CD14-positive monocyte (primary cell): Measurements from ENCODE around the gene TMEM179. TPM values are rescaled to one million over a fixed set of nuclear protein-coding genes. Genes with fewer than 3 reads are reported as not detected.

Experiments
- DNase-seq, 3 donors: peaks; one replicate each; pipeline ENCODE4 v3.0.0-alpha.2; 2011 to 2022
- H2AFZ ChIP-seq: 2 replicates; pipeline ENCODE4 v1.6.0; 2012; ENCODE audit warnings: mild to moderate bottlenecking, low read depth, low read length, inconsistent platforms; ENCODE audit not compliant: insufficient read depth, poor library complexity, severe bottlenecking
- H3K27ac ChIP-seq, 2 donors: 1 replicate in 1 of 2; 2 replicates in 1 of 2; pipeline ENCODE4 v1.5.1; 2012 to 2013; ENCODE audit warnings: low read length in 2 of 2, control low read depth in 1 of 2, inconsistent platforms in 1 of 2, low read depth in 1 of 2, mild to moderate bottlenecking in 1 of 2
- H3K27me3 ChIP-seq, 2 donors: one replicate each; pipeline versions ENCODE4 v1.6.0 to v1.6.1; 2011 to 2013; ENCODE audit warnings: low read length in 2 of 2; ENCODE audit not compliant: control insufficient read depth in 2 of 2, insufficient read depth in 2 of 2
- H3K36me3 ChIP-seq, 2 donors: replicated peaks in 1 of 2; 1 replicate in 1 of 2; 2 replicates in 1 of 2; pipeline versions ENCODE4 v1.5.1 to v1.6.1; 2012 to 2013; ENCODE audit warnings: low read length in 2 of 2, control low read depth in 1 of 2, inconsistent platforms in 1 of 2, mild to moderate bottlenecking in 1 of 2; ENCODE audit not compliant: insufficient read depth in 2 of 2, control insufficient read depth in 1 of 2
- H3K4me1 ChIP-seq, 2 donors: 1 replicate in 1 of 2; 2 replicates in 1 of 2; pipeline versions ENCODE4 v1.5.1 to v1.6.1; 2012 to 2013; ENCODE audit warnings: low read length in 2 of 2, control low read depth in 1 of 2, inconsistent platforms in 1 of 2, mild to moderate bottlenecking in 1 of 2, moderate library complexity in 1 of 2; ENCODE audit not compliant: insufficient read depth in 2 of 2, control insufficient read depth in 1 of 2
- H3K4me2 ChIP-seq: replicated peaks from 2 replicates; pipeline ENCODE3; 2012; ENCODE audit warnings: low read length, moderate library complexity, mild to moderate bottlenecking; ENCODE audit not compliant: poor library complexity, severe bottlenecking; ENCODE audit errors: extremely low read depth
- H3K4me3 ChIP-seq, 3 experiments: fragments of 200-600 bp in 1 of 3; sonication (generic) in 1 of 3; replicated peaks in 1 of 3; 1 replicate in 2 of 3; 2 replicates in 1 of 3; pipeline ENCODE4 v1.5.1; 2011 to 2013; ENCODE audit warnings: low read length in 3 of 3, mild to moderate bottlenecking in 3 of 3, control low read depth in 2 of 3, low read depth in 2 of 3, inconsistent platforms in 1 of 3, moderate library complexity in 1 of 3
- H3K79me2 ChIP-seq: 2 replicates; pipeline ENCODE4 v1.6.0; 2012; ENCODE audit warnings: mild to moderate bottlenecking, control low read depth, inconsistent platforms, low read length, moderate library complexity; ENCODE audit not compliant: insufficient read depth
- H3K9ac ChIP-seq: 2 replicates; pipeline ENCODE4 v1.6.0; 2017; ENCODE audit warnings: low read length, mild to moderate bottlenecking; ENCODE audit not compliant: insufficient read depth, poor library complexity, severe bottlenecking
- H3K9me3 ChIP-seq, 2 donors: replicated peaks in 1 of 2; 1 replicate in 1 of 2; 2 replicates in 1 of 2; pipeline versions ENCODE4 v1.5.1 to v1.6.1; 2012 to 2013; ENCODE audit warnings: low read length in 2 of 2, control low read depth in 1 of 2; ENCODE audit not compliant: control insufficient read depth in 1 of 2, insufficient read depth in 1 of 2
- H4K20me1 ChIP-seq: 2 replicates; pipeline ENCODE4 v1.6.0; 2012; ENCODE audit warnings: mild to moderate bottlenecking, low read length, control low read depth, moderate library complexity; ENCODE audit not compliant: insufficient read depth
- H3K27ac Mint-ChIP-seq, 7 donors: one replicate each; pipeline ENCODE4 v1.8.0; 2020; ENCODE audit warnings: mild to moderate bottlenecking in 7 of 7, mixed read lengths in 7 of 7, moderate library complexity in 6 of 7, inconsistent platforms in 2 of 7
- H3K27me3 Mint-ChIP-seq, 3 donors: one replicate each; pipeline ENCODE4 v1.8.0; 2021 to 2022; ENCODE audit warnings: low read depth in 3 of 3, mild to moderate bottlenecking in 3 of 3, mixed read lengths in 3 of 3, moderate library complexity in 3 of 3, inconsistent platforms in 1 of 3
- H3K36me3 Mint-ChIP-seq, 2 donors: one replicate each; pipeline ENCODE4 v1.8.0; 2020; ENCODE audit warnings: mixed read lengths in 2 of 2, inconsistent platforms in 1 of 2, mild to moderate bottlenecking in 1 of 2
- H3K4me1 Mint-ChIP-seq: one replicate; pipeline ENCODE4 v1.8.0; 2020; ENCODE audit warnings: mild to moderate bottlenecking, mixed read lengths
- H3K4me3 Mint-ChIP-seq, 2 donors: one replicate each; pipeline ENCODE4 v1.8.0; 2020; ENCODE audit warnings: mild to moderate bottlenecking in 2 of 2, mixed read lengths in 2 of 2, moderate library complexity in 1 of 2
- H3K9me3 Mint-ChIP-seq, 7 donors: one replicate each; pipeline ENCODE4 v1.8.0; 2020 to 2022; ENCODE audit warnings: mixed read lengths in 7 of 7, mild to moderate bottlenecking in 6 of 7, moderate library complexity in 6 of 7, inconsistent platforms in 2 of 7
- WGBS: methylation state at CpG from one replicate; pipeline ENCODE4 v1.1.5; 2013; ENCODE audit warnings: missing lambda C conversion rate; ENCODE audit not compliant: insufficient coverage; 5-methylcytosine and 5-hydroxymethylcytosine counted together
- intact Hi-C, 2 donors: fragments of 100-400 bp; cut with micrococcal nuclease; formaldehyde crosslinking; loops; one replicate each; pipeline versions ENCODE4 v1.15.0 to v1.15.1; 2023
- polyA plus RNA-seq, 3 donors: library from polyadenylated mRNA; depleted of rRNA in 1 of 3; unstranded in 2 of 3; stranded (reverse) in 1 of 3; fragments of 300-500 nt in 2 of 3; fragments of >200 nt in 1 of 3; fragmentation: Illumina TruSeq in 2 of 3; gene quantifications; 1 replicate in 2 of 3; 2 replicates in 1 of 3; pipeline ENCODE4 v1.2.3, GENCODE V29; 2012 to 2021
- TF ChIP-seq, protein P1 (sequence below): fragments of 200-600 bp; IDR thresholded peaks from one replicate; pipeline ENCODE4 v1.8.0; 2022; ENCODE audit warnings: antibody characterized with exemption, mild to moderate bottlenecking

The TMEM179 gene
- polyA plus RNA-seq, 3 donors: not detected

- Mint-ChIP-seq H3K4me3 (no peak overlapping the region), H3K27me3 (peaks cover 2 to 7% (median 3%) of the 10 kb centered on the region in 3 donors), H3K36me3 (no peaks in the 10 kb centered on the region), H3K27ac (no peak overlapping the region), H3K9me3 (no peaks in the 10 kb centered on the region), H3K4me1 (no peaks in the 10 kb centered on the region)
- WGBS: 91% methylated on average over 7 of the region's 11 CpGs
- H4K20me1 ChIP-seq: no peaks in the 10 kb centered on the region
- H3K27me3 ChIP-seq: no peaks in the 10 kb centered on the region
- intact Hi-C loops: no loop called here
- H3K4me2 ChIP-seq: no peak overlapping the region
- no peak for DNase-seq
- H3K9ac ChIP-seq: no peak overlapping the region
- H3K9me3 ChIP-seq: no peaks in the 10 kb centered on the region
- no peak overlapping the region for H2AFZ ChIP-seq
- no peaks in the 10 kb centered on the region for H3K79me2 ChIP-seq
- no peaks in the 10 kb centered on the region for H3K36me3 ChIP-seq
- H3K27ac ChIP-seq: no peak overlapping the region
- H3K4me3 ChIP-seq: no peak overlapping the region
- TF ChIP-seq, protein P1, sequence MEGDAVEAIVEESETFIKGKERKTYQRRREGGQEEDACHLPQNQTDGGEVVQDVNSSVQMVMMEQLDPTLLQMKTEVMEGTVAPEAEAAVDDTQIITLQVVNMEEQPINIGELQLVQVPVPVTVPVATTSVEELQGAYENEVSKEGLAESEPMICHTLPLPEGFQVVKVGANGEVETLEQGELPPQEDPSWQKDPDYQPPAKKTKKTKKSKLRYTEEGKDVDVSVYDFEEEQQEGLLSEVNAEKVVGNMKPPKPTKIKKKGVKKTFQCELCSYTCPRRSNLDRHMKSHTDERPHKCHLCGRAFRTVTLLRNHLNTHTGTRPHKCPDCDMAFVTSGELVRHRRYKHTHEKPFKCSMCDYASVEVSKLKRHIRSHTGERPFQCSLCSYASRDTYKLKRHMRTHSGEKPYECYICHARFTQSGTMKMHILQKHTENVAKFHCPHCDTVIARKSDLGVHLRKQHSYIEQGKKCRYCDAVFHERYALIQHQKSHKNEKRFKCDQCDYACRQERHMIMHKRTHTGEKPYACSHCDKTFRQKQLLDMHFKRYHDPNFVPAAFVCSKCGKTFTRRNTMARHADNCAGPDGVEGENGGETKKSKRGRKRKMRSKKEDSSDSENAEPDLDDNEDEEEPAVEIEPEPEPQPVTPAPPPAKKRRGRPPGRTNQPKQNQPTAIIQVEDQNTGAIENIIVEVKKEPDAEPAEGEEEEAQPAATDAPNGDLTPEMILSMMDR: no peak
- H3K4me1 ChIP-seq: no peaks in the 10 kb centered on the region
These were observed 8.1 kb downstream of the TMEM179 start for GRCh38 chr14:104596451-104596918.

DNA sequence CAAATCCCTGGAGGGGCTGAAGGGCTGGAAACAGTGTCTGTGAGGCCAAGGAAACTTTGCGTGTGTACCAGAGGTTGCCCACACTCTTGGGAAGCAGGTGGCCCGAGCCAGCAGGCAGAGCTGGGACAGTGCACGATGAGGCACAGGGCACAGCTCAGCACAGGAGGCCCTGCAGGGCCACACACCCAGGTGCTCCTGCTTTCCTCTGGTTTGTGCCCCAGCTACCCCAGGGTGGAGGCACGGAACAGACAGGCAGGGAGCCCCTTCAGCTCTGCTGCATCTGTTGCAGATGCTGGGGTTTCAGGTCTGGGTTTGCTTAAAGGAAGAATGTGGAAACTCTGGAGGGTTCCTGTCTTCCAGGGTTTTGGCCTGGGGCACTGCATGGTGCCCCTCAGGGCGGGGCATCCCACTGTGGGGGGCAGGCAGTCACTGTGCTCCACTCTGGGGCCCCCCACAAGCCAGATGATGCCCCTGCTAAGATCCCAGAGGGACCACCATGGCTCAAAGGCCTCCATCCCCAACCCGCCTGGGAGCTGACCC is 8.6 kb downstream of the TMEM179 start:
- H3K9me3 Mint-ChIP-seq: no peaks in the 10 kb centered on the region

More for the DNA sequence above, 8.6 kb downstream of the TMEM179 start:
- Histone ChIP-seq H2AFZ (no peak overlapping the region), H4K20me1 (no peaks in the 10 kb centered on the region), H3K36me3 (no peaks in the 10 kb centered on the region), H3K4me3 (no peak overlapping the region), H3K4me1 (no peaks in the 10 kb centered on the region), H3K9me3 (no peaks in the 10 kb centered on the region), H3K27ac (no peak overlapping the region), H3K9ac (no peak overlapping the region), H3K4me2 (no peak overlapping the region), H3K79me2 (no peaks in the 10 kb centered on the region), H3K27me3 (no peaks in the 10 kb centered on the region)
- Mint-ChIP-seq H3K27ac (no peak overlapping the region), H3K4me3 (no peak overlapping the region), H3K27me3 (peaks cover 2 to 7% (median 3%) of the 10 kb centered on the region in 3 donors), H3K4me1 (no peaks in the 10 kb centered on the region), H3K36me3 (no peaks in the 10 kb centered on the region)
- 88% methylated on average over 6 of the region's 6 CpGs for WGBS
- intact Hi-C loops: no loop called here
- no peak for DNase-seq
- TF ChIP-seq, protein P1: no peak
